ENCODE data around the gene PARP1. TPM values are rescaled to one million over a fixed set of nuclear protein-coding genes. Genes with fewer than 3 reads are reported as not detected.

Gene PARP1
- polyA plus RNA-seq, 1 experiment = 111 TPM

- no peak for DNase-seq (ENCODE audit: low read depth, low spot score)
Measured at GRCh38 chr1:226366290-226366689, 41.6 kb downstream of the PARP1 start.

GRCh38 chr1:226365831-226366231 is 42.1 kb downstream of the PARP1 start:
- no peaks in the 10 kb centered on the region for H3K9me3 ChIP-seq (ENCODE audit: control insufficient read depth, insufficient read depth, low read length)
- no peak for DNase-seq (ENCODE audit: low read depth, low spot score)
- ChIA-PET CTCF (interaction anchor here (0.8 to 2.3 kb wide), 2 partner anchors 42 to 240 kb away, joined by 3 to 10 read pairs; partner anchors contain the start of gene PARP1), POLR2A (no interaction called here)
- H3K27me3 ChIP-seq (ENCODE audit: control insufficient read depth, insufficient read depth, low read length) = no peaks in the 10 kb centered on the region
- TF ChIP-seq CTCF (IDR thresholded peaks at IDR 0.05; ENCODE audit: low read depth, low read length) = no peak
- H3K4me3 ChIP-seq (ENCODE audit: low read depth, low read length) = no peak overlapping the region
- peak overlapping the region; percentile 52 for H3K27ac ChIP-seq (ENCODE audit: low read depth, low read length)

More at GRCh38 chr1:226366290-226366689, 41.6 kb downstream of the PARP1 start:
- ChIA-PET POLR2A (no interaction called here), CTCF (interaction anchor here (0.8 to 2.3 kb wide), 2 partner anchors 41 to 241 kb away, joined by 3 to 10 read pairs; partner anchors contain the start of gene PARP1)
- H3K27ac ChIP-seq (ENCODE audit: low read depth, low read length) = peak overlapping the region; percentile 52
- TF ChIP-seq CTCF (IDR thresholded peaks at IDR 0.05; ENCODE audit: low read depth, low read length) = no peak
- no peaks in the 10 kb centered on the region for H3K9me3 ChIP-seq (ENCODE audit: control insufficient read depth, insufficient read depth, low read length)
- H3K27me3 ChIP-seq (ENCODE audit: control insufficient read depth, insufficient read depth, low read length) = no peaks in the 10 kb centered on the region
- no peak overlapping the region for H3K4me3 ChIP-seq (ENCODE audit: low read depth, low read length)

- no peak for TF ChIP-seq CTCF (IDR thresholded peaks at IDR 0.05; ENCODE audit: low read depth, low read length)
Measured at GRCh38 chr1:226364901-226365565, 42.9 kb downstream of the PARP1 start.

GRCh38 chr1:226364514-226364899 is 43.4 kb downstream of the PARP1 start:
- no peaks in the 10 kb centered on the region for H3K9me3 ChIP-seq (ENCODE audit: control insufficient read depth, insufficient read depth, low read length)
- H3K27me3 ChIP-seq (ENCODE audit: control insufficient read depth, insufficient read depth, low read length) = no peaks in the 10 kb centered on the region
- H3K4me3 ChIP-seq (ENCODE audit: low read depth, low read length) = no peak overlapping the region
- ChIA-PET CTCF (interaction anchor here (1.1 kb wide), 1 partner anchor 239 kb away, joined by 3 read pairs; no protein-coding TSS in a partner anchor), POLR2A (no interaction called here)
- TF ChIP-seq CTCF (IDR thresholded peaks at IDR 0.05; ENCODE audit: low read depth, low read length) = no peak
- no peak overlapping the region for H3K27ac ChIP-seq (ENCODE audit: low read depth, low read length)
- no peak for DNase-seq (ENCODE audit: low read depth, low spot score)

More at GRCh38 chr1:226364901-226365565, 42.9 kb downstream of the PARP1 start:
- no peak overlapping the region for H3K4me3 ChIP-seq (ENCODE audit: low read depth, low read length)
- no peak for DNase-seq (ENCODE audit: low read depth, low spot score)
- ChIA-PET CTCF (no interaction called here), POLR2A (no interaction called here)
- H3K9me3 ChIP-seq (ENCODE audit: control insufficient read depth, insufficient read depth, low read length) = no peaks in the 10 kb centered on the region
- H3K27me3 ChIP-seq (ENCODE audit: control insufficient read depth, insufficient read depth, low read length) = no peaks in the 10 kb centered on the region
- H3K27ac ChIP-seq (ENCODE audit: low read depth, low read length) = no peak overlapping the region

- Histone ChIP-seq H3K27ac (ENCODE audit: low read depth, low read length) (no peak overlapping the region), H3K27me3 (ENCODE audit: control insufficient read depth, insufficient read depth, low read length) (no peaks in the 10 kb centered on the region), H3K4me3 (ENCODE audit: low read depth, low read length) (no peak overlapping the region), H3K9me3 (ENCODE audit: control insufficient read depth, insufficient read depth, low read length) (no peaks in the 10 kb centered on the region)
- CTCF ChIA-PET = interaction anchor here (1.1 kb wide), 1 partner anchor 239 kb away, joined by 3 read pairs; no protein-coding TSS in a partner anchor
- DNase-seq (ENCODE audit: low read depth, low spot score) = no peak
- TF ChIP-seq CTCF (IDR thresholded peaks at IDR 0.05; ENCODE audit: low read depth, low read length) = no peak
- POLR2A ChIA-PET = no interaction called here
Measured at GRCh38 chr1:226363801-226364513, 43.9 kb downstream of the PARP1 start.
